Measurements from ENCODE around the gene GLI3. TPM values are rescaled to one million over a fixed set of nuclear protein-coding genes. Genes with fewer than 3 reads are reported as not detected.

Gene GLI3
- total RNA-seq, 1 donor from 2014 or later, result 9.0 TPM

DNA sequence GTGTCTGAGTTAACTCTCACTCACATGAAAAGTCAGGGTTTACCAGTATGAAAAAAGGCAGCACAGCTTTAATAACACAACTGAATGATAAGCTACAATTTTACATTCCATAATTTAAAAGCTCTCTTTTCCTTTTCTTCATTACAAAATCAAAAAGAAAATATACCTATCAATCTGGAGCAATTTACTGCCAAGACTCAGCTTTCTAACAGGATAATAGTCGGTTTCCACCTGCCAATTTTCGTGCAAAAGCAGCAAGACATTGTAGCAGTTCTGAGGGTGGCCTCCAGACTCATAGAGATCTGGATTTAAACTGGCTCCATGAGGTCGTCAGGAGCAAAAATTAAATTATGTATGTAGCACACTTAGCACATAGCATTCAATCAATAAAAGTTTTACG is 191.0 kb downstream of the GLI3 start:
- H3K4me1 Mint-ChIP-seq (ENCODE audit: low read depth), result no peaks in the 10 kb centered on the region
- H3K4me3 Mint-ChIP-seq (ENCODE audit: low read depth), result no peak overlapping the region
- no peaks in the 10 kb centered on the region for H3K9me3 Mint-ChIP-seq (ENCODE audit: low read depth)
- peaks cover 57% of the 10 kb centered on the region for H3K27me3 Mint-ChIP-seq
- DNase-seq (ENCODE audit: low spot score, unreplicated experiment), result no peak
- no peak overlapping the region for H3K27ac Mint-ChIP-seq
- TF ChIP-seq, protein P1, sequence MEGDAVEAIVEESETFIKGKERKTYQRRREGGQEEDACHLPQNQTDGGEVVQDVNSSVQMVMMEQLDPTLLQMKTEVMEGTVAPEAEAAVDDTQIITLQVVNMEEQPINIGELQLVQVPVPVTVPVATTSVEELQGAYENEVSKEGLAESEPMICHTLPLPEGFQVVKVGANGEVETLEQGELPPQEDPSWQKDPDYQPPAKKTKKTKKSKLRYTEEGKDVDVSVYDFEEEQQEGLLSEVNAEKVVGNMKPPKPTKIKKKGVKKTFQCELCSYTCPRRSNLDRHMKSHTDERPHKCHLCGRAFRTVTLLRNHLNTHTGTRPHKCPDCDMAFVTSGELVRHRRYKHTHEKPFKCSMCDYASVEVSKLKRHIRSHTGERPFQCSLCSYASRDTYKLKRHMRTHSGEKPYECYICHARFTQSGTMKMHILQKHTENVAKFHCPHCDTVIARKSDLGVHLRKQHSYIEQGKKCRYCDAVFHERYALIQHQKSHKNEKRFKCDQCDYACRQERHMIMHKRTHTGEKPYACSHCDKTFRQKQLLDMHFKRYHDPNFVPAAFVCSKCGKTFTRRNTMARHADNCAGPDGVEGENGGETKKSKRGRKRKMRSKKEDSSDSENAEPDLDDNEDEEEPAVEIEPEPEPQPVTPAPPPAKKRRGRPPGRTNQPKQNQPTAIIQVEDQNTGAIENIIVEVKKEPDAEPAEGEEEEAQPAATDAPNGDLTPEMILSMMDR (IDR thresholded peaks at IDR 0.05; ENCODE audit: unreplicated experiment), result no peak
- H3K36me3 Mint-ChIP-seq (ENCODE audit: insufficient read depth), result no peaks in the 10 kb centered on the region

DNA sequence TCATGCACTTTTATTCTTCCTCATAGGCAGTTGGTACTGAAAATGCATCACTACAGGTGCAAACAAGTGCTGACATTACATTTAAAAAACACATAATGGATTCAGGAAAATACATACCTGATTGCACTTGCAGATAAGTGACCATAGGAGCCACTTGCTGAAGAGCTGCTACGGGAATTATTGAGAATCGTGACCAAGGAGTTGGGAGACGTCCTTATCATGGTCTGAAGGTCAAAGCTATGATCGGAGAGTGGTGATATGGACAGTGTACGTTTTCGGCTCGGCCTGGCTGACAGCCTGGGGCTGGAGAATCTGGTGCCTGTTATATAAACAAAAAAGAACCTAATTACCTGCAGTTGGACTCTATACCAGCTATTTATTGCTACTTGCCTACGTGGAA is 197.1 kb downstream of the GLI3 start:
- Mint-ChIP-seq H3K4me1 (ENCODE audit: low read depth) (no peaks in the 10 kb centered on the region), H3K27ac (no peak overlapping the region), H3K36me3 (ENCODE audit: insufficient read depth) (no peaks in the 10 kb centered on the region), H3K9me3 (ENCODE audit: low read depth) (no peaks in the 10 kb centered on the region), H3K27me3 (peaks cover 40% of the 10 kb centered on the region), H3K4me3 (ENCODE audit: low read depth) (no peak overlapping the region)
- TF ChIP-seq, protein P1 (IDR thresholded peaks at IDR 0.05; ENCODE audit: unreplicated experiment), result no peak
- DNase-seq (ENCODE audit: low spot score, unreplicated experiment), result no peak

DNA sequence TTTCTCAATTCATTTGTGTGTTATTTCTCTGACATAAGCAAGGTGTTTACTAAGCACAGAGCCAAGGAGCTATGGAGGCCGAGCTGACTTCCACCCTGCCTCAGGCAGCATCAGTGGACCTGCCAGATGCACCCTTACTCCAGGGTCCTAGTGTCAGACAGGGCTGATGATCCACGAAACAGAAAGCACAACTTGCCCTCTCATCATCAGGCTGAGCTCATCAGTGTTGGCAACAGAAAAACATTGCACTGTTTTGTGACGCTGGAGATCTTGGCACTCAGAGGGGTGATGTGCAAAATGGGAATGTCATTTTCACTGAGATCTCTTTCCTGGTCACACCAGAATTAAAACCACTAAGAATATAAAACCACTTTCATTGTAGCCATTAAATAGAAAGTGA is 201.8 kb downstream of the GLI3 start:
- Mint-ChIP-seq H3K9me3 (ENCODE audit: low read depth) (no peaks in the 10 kb centered on the region), H3K36me3 (ENCODE audit: insufficient read depth) (no peaks in the 10 kb centered on the region), H3K27me3 (peaks cover 30% of the 10 kb centered on the region), H3K27ac (no peak overlapping the region), H3K4me1 (ENCODE audit: low read depth) (no peaks in the 10 kb centered on the region), H3K4me3 (ENCODE audit: low read depth) (no peak overlapping the region)
- DNase-seq (ENCODE audit: low spot score, unreplicated experiment), result no peak
- TF ChIP-seq, protein P1 (IDR thresholded peaks at IDR 0.05; ENCODE audit: unreplicated experiment), result no peak

DNA sequence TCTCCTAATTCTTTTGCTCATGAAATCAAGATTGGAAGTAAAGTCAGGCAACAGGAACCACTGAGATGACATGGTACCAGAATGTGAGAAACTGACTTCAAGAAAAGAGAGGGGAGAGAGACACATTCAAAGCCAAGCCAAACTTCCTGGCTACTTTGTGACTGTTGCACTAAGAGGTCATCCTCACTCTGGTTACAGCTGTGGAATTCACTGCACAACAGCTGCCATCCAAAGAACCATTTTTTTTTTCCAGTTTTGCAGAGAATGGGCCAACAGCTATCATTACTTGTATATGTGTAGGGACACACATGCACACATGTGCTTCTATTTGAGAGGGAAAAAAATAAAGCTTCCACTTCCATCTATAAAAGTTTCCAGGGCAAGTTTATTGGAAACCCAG is 203.5 kb downstream of the GLI3 start:
- no peak for DNase-seq (ENCODE audit: low spot score, unreplicated experiment)
- H3K4me1 Mint-ChIP-seq (ENCODE audit: low read depth), result no peaks in the 10 kb centered on the region
- TF ChIP-seq, protein P1 (IDR thresholded peaks at IDR 0.05; ENCODE audit: unreplicated experiment), result no peak
- no peaks in the 10 kb centered on the region for H3K36me3 Mint-ChIP-seq (ENCODE audit: insufficient read depth)
- peaks cover 42% of the 10 kb centered on the region for H3K27me3 Mint-ChIP-seq
- no peak overlapping the region for H3K4me3 Mint-ChIP-seq (ENCODE audit: low read depth)
- no peaks in the 10 kb centered on the region for H3K9me3 Mint-ChIP-seq (ENCODE audit: low read depth)
- no peak overlapping the region for H3K27ac Mint-ChIP-seq

DNA sequence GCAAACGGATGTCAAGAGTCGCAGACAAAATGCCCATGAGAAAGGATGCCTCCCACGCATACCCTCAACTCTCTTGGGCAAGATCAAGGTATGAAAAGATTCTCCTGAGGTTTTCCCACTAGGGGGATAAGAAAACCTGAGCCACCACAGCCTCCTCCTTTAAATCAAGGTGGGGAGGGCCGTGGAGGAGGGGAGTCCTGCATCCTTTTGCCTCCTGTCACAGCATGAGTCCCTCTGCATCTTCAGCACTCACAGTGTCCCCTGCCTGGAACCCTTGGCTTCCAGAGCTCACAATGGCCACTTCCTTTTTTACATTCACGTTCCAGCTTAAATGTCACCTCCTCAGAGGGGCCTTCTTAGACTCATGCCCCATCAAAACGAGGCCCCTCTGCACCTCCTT is 207.6 kb downstream of the GLI3 start:
- peaks cover 53% of the 10 kb centered on the region for H3K27me3 Mint-ChIP-seq
- no peaks in the 10 kb centered on the region for H3K4me1 Mint-ChIP-seq (ENCODE audit: low read depth)
- no peak for DNase-seq (ENCODE audit: low spot score, unreplicated experiment)
- no peak overlapping the region for H3K27ac Mint-ChIP-seq
- TF ChIP-seq, protein P1 (IDR thresholded peaks at IDR 0.05; ENCODE audit: unreplicated experiment), result no peak
- H3K4me3 Mint-ChIP-seq (ENCODE audit: low read depth), result no peak overlapping the region
- no peaks in the 10 kb centered on the region for H3K36me3 Mint-ChIP-seq (ENCODE audit: insufficient read depth)
- no peaks in the 10 kb centered on the region for H3K9me3 Mint-ChIP-seq (ENCODE audit: low read depth)
